K562 (cell line): ENCODE measurements around the gene CD79A. TPM values are rescaled to one million over a fixed set of nuclear protein-coding genes. Genes with fewer than 3 reads are reported as not detected.

ENCODE experiments used
- CBX2 ChIP-seq: fragments of 200-600 bp; sonication (generic); IDR thresholded peaks from one replicate; pipeline ENCODE4 v1.6.1; 2012; ENCODE audit warnings: mild to moderate bottlenecking, low read length, inconsistent platforms; ENCODE audit not compliant: insufficient read depth, poor library complexity, severe bottlenecking
- EWSR1 ChIP-seq: fragments of 450-650 bp; IDR thresholded peaks from 2 replicates; pipeline ENCODE4 v1.6.1; 2018; ENCODE audit warnings: borderline replicate concordance, mild to moderate bottlenecking, low read depth, moderate library complexity; ENCODE audit not compliant: partially characterized antibody
- FIP1L1 ChIP-seq: fragments of 200-400 bp; formaldehyde crosslinking; IDR thresholded peaks from 2 replicates; pipeline ENCODE4 v1.6.1; 2018; ENCODE audit warnings: mild to moderate bottlenecking, low read depth, low read length; ENCODE audit not compliant: poor library complexity, severe bottlenecking
- HDAC8 ChIP-seq: fragments of 450-650 bp; IDR thresholded peaks from 2 replicates; pipeline ENCODE4 v1.6.1; 2016; ENCODE audit warnings: mild to moderate bottlenecking, missing genetic modification characterization, moderate library complexity, missing compliant biosample characterization
- HOXB6 ChIP-seq: fragments of 250-450 bp; sonication (Bioruptor Pico); IDR thresholded peaks from 2 replicates; pipeline ENCODE4 v1.5.1; 2022; ENCODE audit warnings: mild to moderate bottlenecking, borderline replicate concordance
- KLF10 ChIP-seq: fragments of 250-450 bp; sonication (Bioruptor Pico); IDR thresholded peaks from 2 replicates; pipeline ENCODE4 v1.6.1; 2021; ENCODE audit warnings: matching md5 sums
- MAFG ChIP-seq: fragments of 450-650 bp; conservative IDR thresholded peaks from 2 replicates; pipeline ENCODE4 v1.6.1; 2016; ENCODE audit warnings: missing genetic modification characterization, missing compliant biosample characterization
- NRF1 ChIP-seq, 2 experiments: fragments of 450-650 bp; IDR thresholded peaks in 1 of 2; conservative IDR thresholded peaks in 1 of 2; 2 replicates each; pipeline ENCODE4 v1.6.1; 2014; ENCODE audit warnings: mild to moderate bottlenecking in 2 of 2
- SMARCE1 ChIP-seq: fragments of 450-650 bp; IDR thresholded peaks from 2 replicates; pipeline ENCODE4 v1.7.1; 2016; ENCODE audit warnings: mild to moderate bottlenecking
- THRAP3 ChIP-seq: fragments of 450-650 bp; IDR thresholded peaks from 2 replicates; pipeline ENCODE4 v1.6.1; 2016; ENCODE audit warnings: mild to moderate bottlenecking, inconsistent platforms, borderline replicate concordance
- ZNF239 ChIP-seq: fragments of 250-450 bp; sonication (Bioruptor Pico); IDR thresholded peaks from 2 replicates; pipeline ENCODE4 v1.4.0; 2020; ENCODE audit warnings: mild to moderate bottlenecking
- ZNF584 ChIP-seq: fragments of 200-800 bp; sonication (Bioruptor generic); IDR thresholded peaks from 2 replicates; pipeline ENCODE4 v1.6.1; 2016; ENCODE audit warnings: low read depth, mild to moderate bottlenecking, missing genetic modification characterization, missing compliant biosample characterization
- ZNF780A ChIP-seq: fragments of 250-450 bp; sonication (Bioruptor Pico); IDR thresholded peaks from 2 replicates; pipeline ENCODE4 v1.5.0; 2021; ENCODE audit warnings: mild to moderate bottlenecking
- polyA plus RNA-seq, 8 experiments: library from polyadenylated mRNA; depleted of rRNA in 4 of 8; stranded (reverse) in 5 of 8; unstranded in 3 of 8; fragments of >200 nt; fragmentation: Nextera tagmentation in 2 of 8; fragmentation: Illumina TruSeq in 1 of 8; extraction: Ambion mirVana in 2 of 8; extraction: Trizol in 1 of 8; gene quantifications; 2 replicates each; pipeline versions ENCODE4 v1.2.1 to v1.2.3, GENCODE V29; 2011 to 2014; ENCODE audit warnings: inconsistent platforms in 1 of 8, missing spikeins in 1 of 8
- total RNA-seq, 7 experiments: library from RNA; depleted of rRNA in 6 of 7; stranded (reverse); fragments of >200 nt in 6 of 7; fragmentation: Illumina TruSeq in 2 of 7; extraction: Trizol in 2 of 7; gene quantifications; 2 replicates each; pipeline versions ENCODE4 v1.2.1 to v1.2.3, GENCODE V29; 2011 to 2021; ENCODE audit warnings: low replicate concordance in 1 of 7
- TF ChIP-seq, protein P1 (sequence below): sonication (generic); formaldehyde crosslinking; IDR thresholded peaks from 2 replicates; pipeline ENCODE4 v1.8.1; 2022; ENCODE audit warnings: missing genetic modification reagents
- TF ChIP-seq, protein P2 (sequence below): fragments of 250-450 bp; sonication (Bioruptor Pico); IDR thresholded peaks from 2 replicates; pipeline ENCODE4 v1.4.0; 2020
- TF ChIP-seq, protein P3 (sequence below): sonication (generic); formaldehyde crosslinking; IDR thresholded peaks from 2 replicates; pipeline ENCODE4 v1.8.0; 2022; ENCODE audit warnings: missing genetic modification reagents, mild to moderate bottlenecking, borderline replicate concordance
- TF ChIP-seq, protein P4 (sequence below): fragments of 450-650 bp; formaldehyde crosslinking; IDR thresholded peaks from 2 replicates; pipeline ENCODE4 v1.4.0; 2020; ENCODE audit warnings: mild to moderate bottlenecking, moderate library complexity

The CD79A gene
- total and polyA plus RNA-seq, 9 of the 15 experiments (the other 6 are each of a cell fraction or from before 2014, with no cell fraction given): 0.04 to 0.72 (median 0.17) TPM; not detected in 3

DNA sequence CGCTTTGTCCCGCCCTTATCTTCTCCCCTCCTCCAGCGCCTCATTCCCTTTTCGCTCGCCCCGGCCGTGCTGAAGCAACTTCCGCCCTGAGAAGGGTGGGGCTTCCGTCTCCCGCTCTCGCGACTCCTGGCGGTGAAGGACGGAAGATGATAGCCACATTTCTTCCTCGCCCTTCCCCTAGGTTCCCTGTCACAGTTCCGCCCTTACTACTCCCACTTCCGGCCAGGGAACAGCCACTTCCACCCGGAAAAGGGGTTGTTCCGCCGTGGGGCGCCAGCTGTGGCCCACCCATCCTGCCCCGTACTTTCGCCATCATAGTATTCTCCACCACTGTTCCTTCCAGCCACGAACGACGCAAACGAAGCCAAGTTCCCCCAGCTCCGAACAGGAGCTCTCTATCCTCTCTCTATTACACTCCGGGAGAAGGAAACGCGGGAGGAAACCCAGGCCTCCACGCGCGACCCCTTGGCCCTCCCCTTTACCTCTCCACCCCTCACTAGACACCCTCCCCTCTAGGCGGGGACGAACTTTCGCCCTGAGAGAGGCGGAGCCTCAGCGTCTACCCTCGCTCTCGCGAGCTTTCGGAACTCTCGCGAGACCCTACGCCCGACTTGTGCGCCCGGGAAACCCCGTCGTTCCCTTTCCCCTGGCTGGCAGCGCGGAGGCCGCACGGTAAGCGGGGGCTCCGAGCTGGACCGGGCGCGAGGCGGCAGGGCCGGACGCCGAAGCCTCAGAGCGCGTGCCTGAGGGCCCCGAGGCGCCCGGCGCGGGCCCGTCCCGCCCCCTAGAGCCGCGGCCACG lies 17.3 kb upstream of the CD79A start, which contains the start of gene RPS19 (continued):
- TF ChIP-seq ZNF239 (CRISPR knock-in tag): no peak
- TF ChIP-seq, protein P1, sequence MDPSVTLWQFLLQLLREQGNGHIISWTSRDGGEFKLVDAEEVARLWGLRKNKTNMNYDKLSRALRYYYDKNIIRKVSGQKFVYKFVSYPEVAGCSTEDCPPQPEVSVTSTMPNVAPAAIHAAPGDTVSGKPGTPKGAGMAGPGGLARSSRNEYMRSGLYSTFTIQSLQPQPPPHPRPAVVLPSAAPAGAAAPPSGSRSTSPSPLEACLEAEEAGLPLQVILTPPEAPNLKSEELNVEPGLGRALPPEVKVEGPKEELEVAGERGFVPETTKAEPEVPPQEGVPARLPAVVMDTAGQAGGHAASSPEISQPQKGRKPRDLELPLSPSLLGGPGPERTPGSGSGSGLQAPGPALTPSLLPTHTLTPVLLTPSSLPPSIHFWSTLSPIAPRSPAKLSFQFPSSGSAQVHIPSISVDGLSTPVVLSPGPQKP (CRISPR knock-in tag): no peak
- TF ChIP-seq KLF10 (CRISPR knock-in tag): no peak
- no peak for TF ChIP-seq CBX2
- no peak for TF ChIP-seq ZNF780A (CRISPR knock-in tag)
- TF ChIP-seq, protein P2, sequence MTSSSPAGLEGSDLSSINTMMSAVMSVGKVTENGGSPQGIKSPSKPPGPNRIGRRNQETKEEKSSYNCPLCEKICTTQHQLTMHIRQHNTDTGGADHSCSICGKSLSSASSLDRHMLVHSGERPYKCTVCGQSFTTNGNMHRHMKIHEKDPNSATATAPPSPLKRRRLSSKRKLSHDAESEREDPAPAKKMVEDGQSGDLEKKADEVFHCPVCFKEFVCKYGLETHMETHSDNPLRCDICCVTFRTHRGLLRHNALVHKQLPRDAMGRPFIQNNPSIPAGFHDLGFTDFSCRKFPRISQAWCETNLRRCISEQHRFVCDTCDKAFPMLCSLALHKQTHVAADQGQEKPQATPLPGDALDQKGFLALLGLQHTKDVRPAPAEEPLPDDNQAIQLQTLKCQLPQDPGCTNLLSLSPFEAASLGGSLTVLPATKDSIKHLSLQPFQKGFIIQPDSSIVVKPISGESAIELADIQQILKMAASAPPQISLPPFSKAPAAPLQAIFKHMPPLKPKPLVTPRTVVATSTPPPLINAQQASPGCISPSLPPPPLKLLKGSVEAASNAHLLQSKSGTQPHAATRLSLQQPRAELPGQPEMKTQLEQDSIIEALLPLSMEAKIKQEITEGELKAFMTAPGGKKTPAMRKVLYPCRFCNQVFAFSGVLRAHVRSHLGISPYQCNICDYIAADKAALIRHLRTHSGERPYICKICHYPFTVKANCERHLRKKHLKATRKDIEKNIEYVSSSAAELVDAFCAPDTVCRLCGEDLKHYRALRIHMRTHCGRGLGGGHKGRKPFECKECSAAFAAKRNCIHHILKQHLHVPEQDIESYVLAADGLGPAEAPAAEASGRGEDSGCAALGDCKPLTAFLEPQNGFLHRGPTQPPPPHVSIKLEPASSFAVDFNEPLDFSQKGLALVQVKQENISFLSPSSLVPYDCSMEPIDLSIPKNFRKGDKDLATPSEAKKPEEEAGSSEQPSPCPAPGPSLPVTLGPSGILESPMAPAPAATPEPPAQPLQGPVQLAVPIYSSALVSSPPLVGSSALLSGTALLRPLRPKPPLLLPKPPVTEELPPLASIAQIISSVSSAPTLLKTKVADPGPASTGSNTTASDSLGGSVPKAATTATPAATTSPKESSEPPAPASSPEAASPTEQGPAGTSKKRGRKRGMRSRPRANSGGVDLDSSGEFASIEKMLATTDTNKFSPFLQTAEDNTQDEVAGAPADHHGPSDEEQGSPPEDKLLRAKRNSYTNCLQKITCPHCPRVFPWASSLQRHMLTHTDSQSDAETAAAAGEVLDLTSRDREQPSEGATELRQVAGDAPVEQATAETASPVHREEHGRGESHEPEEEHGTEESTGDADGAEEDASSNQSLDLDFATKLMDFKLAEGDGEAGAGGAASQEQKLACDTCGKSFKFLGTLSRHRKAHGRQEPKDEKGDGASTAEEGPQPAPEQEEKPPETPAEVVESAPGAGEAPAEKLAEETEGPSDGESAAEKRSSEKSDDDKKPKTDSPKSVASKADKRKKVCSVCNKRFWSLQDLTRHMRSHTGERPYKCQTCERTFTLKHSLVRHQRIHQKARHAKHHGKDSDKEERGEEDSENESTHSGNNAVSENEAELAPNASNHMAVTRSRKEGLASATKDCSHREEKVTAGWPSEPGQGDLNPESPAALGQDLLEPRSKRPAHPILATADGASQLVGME: no peak
- no peak for TF ChIP-seq EWSR1
- TF ChIP-seq NRF1 (conservative IDR thresholded peaks at IDR 0.05 in 1 of 2, IDR thresholded peaks at IDR 0.05 in 1 of 2): peak; percentile 31 to 47
- TF ChIP-seq HDAC8 (tag): 0 out of 2 replicates have a peak, but pooled peaks have one; percentile 19
- TF ChIP-seq HOXB6 (CRISPR knock-in tag): no peak
- no peak for TF ChIP-seq MAFG (tag)
- peak; percentile 32; the same call in 1 of the 2 replicates for TF ChIP-seq ZNF584 (CRISPR knock-in tag)
- TF ChIP-seq FIP1L1: peak; percentile 74
- TF ChIP-seq, protein P3, sequence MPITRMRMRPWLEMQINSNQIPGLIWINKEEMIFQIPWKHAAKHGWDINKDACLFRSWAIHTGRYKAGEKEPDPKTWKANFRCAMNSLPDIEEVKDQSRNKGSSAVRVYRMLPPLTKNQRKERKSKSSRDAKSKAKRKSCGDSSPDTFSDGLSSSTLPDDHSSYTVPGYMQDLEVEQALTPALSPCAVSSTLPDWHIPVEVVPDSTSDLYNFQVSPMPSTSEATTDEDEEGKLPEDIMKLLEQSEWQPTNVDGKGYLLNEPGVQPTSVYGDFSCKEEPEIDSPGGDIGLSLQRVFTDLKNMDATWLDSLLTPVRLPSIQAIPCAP: no peak
- no peak for TF ChIP-seq THRAP3
- TF ChIP-seq SMARCE1: peak; percentile 62; the same call in 1 of the 2 replicates
- TF ChIP-seq, protein P4, sequence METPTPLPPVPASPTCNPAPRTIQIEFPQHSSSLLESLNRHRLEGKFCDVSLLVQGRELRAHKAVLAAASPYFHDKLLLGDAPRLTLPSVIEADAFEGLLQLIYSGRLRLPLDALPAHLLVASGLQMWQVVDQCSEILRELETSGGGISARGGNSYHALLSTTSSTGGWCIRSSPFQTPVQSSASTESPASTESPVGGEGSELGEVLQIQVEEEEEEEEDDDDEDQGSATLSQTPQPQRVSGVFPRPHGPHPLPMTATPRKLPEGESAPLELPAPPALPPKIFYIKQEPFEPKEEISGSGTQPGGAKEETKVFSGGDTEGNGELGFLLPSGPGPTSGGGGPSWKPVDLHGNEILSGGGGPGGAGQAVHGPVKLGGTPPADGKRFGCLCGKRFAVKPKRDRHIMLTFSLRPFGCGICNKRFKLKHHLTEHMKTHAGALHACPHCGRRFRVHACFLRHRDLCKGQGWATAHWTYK (CRISPR knock-in tag): peak; percentile 30; the same call in 1 of the 2 replicates
